Lower leg skin (tissue), 3 donors: ENCODE results near the gene RGS4.

Source experiments
- POLR2A ChIP-seq, 2 donors: fragments of 450-650 bp; IDR thresholded peaks; one replicate each; pipeline ENCODE4 v1.6.1; 2016 to 2017; ENCODE audit warnings: antibody characterized with exemption in 2 of 2, mild to moderate bottlenecking in 1 of 2, moderate library complexity in 1 of 2
- TF ChIP-seq, protein P1 (sequence below), 3 donors: fragments of 450-650 bp; IDR thresholded peaks; one replicate each; pipeline ENCODE4 v1.5.1; 2016; ENCODE audit warnings: antibody characterized with exemption in 3 of 3, mild to moderate bottlenecking in 3 of 3, moderate library complexity in 2 of 3

DNA sequence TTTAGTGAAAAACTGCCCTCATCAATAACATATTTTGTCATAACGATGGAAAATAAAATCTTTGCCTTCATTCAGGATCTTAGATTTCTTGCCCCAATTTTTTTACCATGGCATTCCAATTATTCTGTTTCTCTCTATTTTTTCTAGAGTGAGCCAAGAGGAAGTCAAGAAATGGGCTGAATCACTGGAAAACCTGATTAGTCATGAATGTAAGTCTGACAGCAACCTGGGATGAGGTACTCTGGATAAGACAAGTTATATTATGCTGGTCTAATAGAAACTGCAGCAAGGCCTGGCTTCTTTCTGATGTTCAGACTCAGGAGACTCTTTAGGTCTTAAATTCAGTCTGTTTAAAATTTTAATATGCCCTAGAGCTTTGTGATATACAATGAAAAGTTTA lies 3.5 kb downstream of the RGS4 start:
- no peak for TF ChIP-seq POLR2A (IDR thresholded peaks at IDR 0.05)
- TF ChIP-seq, protein P1, sequence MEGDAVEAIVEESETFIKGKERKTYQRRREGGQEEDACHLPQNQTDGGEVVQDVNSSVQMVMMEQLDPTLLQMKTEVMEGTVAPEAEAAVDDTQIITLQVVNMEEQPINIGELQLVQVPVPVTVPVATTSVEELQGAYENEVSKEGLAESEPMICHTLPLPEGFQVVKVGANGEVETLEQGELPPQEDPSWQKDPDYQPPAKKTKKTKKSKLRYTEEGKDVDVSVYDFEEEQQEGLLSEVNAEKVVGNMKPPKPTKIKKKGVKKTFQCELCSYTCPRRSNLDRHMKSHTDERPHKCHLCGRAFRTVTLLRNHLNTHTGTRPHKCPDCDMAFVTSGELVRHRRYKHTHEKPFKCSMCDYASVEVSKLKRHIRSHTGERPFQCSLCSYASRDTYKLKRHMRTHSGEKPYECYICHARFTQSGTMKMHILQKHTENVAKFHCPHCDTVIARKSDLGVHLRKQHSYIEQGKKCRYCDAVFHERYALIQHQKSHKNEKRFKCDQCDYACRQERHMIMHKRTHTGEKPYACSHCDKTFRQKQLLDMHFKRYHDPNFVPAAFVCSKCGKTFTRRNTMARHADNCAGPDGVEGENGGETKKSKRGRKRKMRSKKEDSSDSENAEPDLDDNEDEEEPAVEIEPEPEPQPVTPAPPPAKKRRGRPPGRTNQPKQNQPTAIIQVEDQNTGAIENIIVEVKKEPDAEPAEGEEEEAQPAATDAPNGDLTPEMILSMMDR (IDR thresholded peaks at IDR 0.05), result no peak
